HG02610 (cell line): ENCODE measurements around the gene PBX4.

Source experiments
- ATAC-seq: cut with Tn5 transposase; IDR thresholded peaks from one replicate; pipeline ENCODE4 v1.9.1; 2021; ENCODE audit warnings: mild to moderate bottlenecking, moderate library complexity; ENCODE audit not compliant: unreplicated experiment

Gene PBX4

DNA sequence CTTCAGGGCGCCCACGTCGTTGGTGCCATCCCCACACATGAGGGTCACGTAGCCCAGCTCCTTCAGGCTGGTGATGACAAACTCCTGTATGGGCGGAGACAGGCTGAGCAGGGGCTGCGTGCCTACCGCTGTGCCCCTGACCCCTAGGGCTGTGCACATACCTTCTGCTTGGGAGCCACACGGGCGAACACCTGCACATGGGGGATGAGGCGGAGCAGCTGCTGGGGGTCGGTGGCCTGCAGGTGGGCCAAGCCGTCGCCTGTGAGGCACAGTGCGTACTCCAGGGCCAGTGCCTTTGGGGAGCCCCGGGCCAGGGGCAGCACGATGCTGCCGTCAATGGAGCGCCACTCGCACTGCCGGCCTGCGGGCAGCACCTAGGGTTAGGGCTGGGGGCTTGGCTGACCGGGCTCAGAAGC, 31.1 kb upstream of the PBX4 start:
- no peak for ATAC-seq

DNA sequence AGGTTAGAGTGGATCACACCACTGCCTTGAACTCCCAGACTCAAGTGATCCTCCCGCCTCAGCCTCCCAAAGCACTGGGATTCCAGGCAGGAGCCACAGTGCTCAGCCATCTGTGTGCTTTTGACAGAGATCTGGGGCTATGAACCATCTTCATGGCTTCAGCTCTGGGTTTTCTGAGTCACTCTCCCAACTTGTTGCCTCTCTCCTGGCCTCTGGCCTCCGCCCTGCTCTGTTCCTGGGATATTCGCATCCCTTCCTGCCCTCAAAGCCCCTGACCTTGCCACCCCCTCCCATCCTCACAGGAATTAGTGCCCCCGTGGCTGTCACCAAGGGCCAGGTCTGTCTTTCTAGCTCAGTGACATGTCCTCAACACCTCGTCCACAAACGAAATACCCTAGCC, 30.7 kb upstream of the PBX4 start:
- ATAC-seq: no peak

DNA sequence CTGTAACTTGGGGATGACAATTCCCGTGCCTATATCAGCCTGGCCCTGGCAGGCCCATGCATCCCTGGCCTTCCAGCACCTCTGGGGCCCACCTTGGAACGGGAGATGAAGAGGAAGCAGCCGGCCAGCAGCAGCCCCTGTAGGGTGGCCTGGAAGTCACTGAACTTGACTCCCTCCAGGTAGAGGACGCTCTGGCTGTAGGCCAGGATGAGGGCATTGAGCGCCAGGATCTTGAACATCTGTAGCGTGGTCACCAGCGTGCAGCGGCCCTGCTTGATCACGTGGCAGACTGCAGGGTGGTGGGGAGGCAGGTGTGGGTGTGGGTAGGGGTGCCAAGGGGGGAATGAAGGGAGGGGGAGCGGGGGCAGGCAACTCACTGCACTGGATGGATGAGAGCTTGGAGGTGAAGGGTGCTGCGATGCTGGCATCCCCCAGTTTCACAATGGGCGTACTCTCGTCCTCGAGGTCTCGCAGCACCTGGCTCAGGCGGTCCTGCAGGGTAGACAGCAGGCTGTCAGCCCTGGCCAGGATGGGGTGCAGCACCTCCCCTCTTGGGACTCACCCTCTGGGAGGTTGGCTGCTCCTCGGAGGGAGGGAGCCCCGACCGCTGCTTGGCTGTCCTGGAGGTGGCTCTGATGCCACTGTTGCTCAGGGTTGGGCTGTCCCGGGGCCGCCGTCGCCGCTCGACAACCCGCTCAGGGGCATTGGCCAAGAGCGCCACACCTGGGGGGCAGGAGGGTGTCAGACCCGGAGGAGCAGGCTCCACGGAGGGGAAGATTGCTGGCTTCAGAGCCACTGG, 28.7 kb upstream of the PBX4 start:
- ATAC-seq: no peak

DNA sequence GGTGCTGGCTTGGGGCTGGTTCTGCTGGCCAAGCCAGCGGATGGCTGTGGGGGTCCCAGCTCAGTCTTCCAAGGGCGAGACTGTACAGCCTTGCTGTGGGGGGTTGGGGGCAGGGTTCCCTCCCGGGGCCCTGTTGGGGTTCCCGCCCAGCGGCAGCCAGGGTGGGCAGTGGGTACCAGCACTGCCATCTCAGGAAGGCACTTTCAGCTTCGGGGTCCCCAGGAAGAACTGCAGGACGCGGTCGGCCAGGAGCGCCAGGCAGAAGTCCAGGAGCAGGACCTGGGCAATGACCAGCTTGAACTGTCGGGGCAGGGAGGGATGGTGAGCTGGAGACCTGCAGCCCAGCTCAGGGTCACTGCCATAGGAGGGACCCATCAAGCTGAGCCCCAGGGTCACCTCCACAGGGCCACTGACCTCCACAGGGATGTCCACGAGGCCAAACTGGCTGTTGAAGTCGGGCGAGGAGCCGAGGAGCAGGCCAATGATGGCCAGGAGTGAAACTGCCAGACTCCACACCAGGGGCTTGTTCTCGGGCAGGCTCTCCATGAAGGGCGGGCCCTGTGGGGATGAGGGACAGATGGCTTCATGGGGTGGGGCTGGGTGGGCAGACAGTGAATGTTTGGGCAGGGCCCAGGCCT, 26.9 kb upstream of the PBX4 start:
- ATAC-seq: no peak

DNA sequence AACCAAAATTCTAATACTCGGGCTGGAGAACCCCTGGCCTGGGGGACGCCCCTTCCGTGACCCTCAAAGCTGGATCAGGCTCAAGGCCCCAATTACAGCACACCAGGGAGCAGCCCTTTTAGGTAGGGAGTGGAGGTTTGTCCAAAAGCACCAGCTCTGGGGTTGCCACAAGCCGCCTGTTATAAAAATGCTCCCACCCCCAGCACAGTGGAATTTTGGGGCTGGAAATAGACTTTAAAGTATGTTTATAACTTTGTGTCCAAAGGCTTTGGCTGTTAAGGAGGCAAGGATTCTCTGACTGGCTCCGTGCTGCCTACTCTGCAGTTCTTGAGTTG, 25.5 kb upstream of the PBX4 start:
- no peak for ATAC-seq

DNA sequence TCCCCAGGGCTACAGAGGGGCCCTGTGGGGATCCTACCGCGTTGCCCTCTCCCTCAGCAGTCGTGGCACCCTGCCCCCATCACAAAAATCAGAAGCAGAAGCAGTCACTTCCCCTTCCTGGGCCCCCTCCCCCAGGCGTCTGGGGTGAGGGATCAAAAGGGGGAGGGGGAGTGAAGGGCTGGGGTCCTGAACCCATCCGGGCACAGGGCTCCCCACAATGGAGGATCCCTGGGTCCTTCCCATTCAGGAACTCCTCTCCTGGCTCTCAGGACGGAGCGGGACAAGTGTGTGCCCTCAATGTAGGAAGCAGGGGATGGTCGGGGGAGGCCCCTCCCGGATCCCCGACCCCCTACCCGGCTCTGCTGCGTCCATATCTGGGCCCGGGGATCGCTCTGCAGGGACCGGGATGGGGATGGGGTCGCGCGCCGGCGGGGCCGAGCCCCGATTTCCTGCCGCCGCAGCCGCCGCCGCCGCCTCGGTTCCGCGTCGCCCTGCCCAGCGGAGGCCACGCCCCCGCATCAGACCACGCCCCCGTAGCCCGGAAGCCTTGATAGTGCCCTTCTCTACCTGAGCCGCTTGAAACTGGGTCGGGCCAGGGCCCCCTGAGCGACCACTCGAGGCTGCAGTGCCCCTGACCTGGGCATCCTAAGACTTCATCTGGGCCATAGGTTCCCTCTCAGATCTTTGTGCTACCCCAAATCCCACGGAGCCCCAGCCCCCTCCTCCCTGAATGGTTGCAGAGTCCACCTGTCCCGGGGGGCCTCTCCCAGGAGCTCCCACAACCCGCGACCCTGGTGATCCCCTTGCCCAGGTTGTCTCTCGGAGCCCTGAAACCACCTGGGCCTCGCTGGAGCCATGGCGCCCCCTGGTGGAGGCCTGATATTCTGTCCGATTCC, 24.9 kb upstream of the PBX4 start, which contains the start of gene GMIP:
Gene GMIP (minus strand): TSS at position 500 of the 896 bp plus-strand sequence. CDS start 128 bp downstream, at position 372.
- ATAC-seq: peak; percentile 66

DNA sequence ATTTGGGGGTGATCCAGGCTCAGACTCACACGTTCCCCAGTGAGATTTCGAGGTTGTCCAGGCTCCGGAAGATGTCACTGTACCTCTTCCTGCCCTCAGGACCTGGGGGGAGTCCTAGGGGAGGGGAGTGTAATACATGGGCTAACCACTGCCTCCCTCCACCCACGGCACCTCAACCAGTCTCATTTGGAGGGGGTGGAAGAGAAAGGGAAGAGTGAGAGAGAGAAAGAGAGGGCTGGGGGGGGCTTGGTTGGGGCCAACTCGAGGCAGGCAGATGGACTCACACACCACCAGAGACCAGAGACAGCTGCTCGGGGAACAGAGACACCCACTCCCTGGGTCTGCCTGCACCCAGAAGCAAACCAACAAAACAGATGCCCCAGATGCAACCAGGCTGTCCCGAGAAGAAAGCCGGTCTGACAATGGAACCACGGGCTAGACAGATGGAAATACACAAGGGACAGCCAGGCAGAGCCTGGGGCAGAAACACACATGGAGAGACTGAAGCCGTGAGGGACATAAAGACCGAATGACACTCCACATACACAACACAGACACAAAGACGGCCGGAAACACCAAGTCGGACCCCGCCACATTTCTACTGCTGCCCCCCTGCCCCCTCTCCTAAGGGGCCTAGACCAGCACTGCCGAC, 24.1 kb upstream of the PBX4 start:
- ATAC-seq: peak; percentile 18

DNA sequence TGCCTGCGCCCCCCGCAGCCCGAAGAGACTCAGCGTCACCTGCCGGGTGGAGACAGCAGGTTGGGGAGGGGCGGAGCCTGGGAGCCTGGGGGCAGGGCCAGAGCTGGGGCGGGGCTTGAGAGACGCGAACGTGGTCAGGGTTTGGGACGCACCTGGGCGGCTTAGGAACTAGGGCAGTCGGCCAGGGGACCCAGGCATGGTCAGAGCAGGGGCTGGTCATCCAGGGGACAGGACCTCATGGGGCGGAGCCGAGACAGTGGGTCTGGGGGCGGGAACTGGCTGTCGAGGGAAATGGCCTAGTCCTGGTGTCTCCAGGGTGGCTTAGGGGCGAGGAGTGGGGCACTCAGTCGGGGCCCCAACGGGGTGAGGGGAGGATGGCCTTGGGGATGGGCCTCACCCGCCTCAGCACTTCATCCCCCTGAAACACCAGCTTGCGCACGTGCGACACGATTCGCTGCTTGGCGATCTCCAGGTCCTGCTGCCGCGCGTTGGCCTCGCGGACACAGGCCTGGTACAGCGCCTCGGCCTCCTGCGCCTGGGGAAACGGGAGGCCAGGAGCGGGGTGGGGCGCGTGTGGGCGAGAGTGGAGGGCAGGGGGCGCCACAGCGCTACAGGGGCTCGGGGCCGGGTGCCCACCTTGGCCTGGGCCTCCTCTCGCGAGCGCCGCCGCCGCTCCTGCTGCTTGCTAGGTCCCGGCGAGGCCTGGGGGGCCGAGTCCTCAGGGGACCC, 19.2 kb upstream of the PBX4 start:
- no peak for ATAC-seq

DNA sequence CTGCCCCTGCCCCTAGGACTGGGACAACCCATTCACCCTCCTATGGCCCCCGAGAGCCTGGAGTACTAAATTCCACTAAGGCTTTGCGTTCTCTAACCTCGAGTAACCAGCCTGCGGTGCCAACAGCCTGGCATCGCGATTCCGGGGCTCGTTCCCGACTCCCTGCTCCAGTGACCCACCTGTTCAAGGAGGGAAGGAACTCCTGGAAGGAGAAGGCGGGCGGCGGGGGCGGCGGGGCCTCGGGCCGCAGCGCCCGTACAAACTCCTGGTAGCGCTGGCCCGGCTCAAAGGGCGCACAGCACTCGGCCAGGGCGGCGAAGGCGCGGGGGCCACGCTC, 18.7 kb upstream of the PBX4 start:
- ATAC-seq: no peak

DNA sequence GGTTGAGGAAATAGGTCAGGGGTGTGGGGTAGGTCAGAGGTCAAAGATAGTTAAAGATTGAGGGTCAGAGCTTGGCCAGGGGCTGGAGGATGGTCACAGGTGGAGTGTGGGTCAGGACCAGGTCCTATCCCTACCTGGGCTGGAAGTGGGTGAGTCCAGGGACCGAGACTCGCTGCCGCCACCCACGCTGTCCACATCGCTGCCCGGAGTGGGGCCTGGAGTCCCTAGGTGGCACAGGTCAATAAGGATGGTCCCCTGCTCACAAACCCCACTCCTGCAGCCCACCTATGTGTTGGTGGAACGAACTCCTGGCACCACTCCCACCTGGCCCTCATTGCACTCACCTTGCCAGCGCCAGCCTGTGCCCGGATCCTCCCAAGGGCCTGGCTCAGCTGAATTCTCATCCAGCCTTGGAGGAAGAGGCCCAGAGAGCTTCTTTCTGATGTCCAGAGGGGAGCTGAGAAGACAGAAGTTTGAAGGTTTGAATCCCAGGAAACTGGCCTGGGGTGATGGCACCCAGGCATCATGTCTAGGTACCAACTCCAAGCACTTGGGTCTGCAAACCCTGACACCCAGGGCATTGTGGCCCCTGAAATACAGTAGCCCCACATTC, 18.2 kb upstream of the PBX4 start:
- ATAC-seq: no peak

DNA sequence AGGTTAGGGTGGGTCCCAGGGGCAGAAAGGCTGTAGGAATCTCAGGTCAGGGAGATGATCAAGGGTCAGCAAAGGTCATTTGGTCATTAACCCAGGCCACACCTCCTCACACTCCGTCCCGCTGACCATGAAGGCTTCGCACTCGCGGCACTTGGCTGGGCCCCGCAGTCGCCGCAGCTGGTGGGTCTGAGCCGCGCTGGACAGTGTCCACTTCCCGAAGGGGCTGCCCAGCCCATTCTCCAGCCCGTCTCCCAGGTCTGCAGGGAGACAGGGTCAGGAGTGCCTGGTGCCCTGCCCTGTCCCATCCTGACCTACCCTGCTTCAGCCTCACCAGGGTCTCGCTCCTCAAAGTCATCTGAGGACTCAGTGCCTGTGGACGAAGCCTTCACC, 16.8 kb upstream of the PBX4 start:
- ATAC-seq: no peak

DNA sequence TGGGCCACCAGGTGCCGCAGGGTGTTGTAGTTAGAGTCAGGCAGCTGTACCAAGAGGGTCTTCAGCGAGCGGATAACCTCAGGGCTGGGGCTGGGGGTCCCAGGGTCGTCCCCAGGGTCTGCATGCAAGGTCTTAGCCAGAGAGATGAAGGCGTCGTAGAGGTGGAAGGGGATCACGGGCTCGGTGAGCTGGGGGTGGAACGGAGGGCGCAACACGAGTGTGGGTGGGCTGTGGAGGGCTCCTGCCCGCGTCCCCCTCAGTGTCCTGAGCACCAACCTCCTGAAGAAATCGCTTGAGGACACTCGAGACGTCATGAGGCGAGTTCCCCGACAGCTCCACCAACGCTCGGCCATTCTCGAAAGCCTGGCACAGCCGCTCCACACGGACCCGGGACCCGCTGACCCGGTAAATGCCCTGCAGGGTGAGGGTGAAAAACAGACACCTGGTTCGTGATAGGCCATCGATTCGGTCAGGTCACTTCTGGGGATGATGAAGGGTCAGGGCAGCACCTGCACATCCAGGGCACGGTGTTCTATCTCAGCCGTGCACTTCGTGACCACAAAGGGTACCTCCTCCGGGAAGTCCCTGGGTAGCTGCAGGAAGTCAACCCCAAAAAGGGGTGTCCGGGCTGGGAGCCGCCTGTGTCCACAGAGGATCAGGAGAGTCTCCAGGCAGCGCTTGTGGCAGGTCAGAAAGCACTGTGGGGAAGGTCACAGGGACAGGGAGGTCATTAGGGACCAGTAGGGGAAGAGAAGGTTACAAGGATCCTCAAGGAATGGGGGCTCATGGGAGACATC, 16.2 kb upstream of the PBX4 start:
- no peak for ATAC-seq

DNA sequence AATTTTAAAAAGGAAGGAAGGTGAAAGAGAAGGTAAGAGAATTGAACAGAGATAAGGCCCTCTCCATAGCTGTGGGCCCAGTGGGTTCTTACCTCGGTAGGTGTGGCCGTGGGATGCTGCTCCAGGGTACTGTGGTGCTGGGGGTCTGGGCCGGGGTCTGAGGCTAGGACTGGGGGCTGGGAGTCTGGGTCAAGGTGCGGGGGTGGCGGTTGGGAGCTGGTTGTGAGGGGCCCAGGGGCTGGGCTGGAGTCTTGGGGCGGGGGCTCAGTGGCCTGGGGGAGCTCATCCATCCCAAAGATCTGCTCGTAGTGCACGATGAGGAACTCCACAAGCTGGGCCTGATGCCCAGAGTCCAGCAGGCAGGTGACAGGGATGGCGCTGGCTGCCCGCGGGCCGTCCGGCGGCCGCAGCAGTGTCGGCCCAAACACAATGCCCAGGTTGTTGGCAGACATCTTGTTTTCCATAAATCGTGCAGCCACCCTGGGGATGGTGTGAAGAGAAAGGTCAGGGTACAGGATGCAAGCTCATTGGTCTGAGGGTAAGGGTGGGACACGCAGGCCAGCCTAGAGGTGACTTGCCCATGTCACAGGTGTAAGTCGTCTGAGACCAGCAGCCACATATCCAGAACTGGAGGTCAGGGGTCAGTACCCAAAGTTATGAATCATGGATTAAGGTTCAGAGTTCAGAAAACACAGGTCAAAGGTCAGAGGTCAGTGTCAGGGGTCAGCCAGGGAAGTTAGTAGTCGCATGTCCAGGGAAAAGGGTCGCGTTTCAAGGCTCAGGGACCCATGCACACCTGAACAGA, 15.4 kb upstream of the PBX4 start:
- ATAC-seq: no peak

DNA sequence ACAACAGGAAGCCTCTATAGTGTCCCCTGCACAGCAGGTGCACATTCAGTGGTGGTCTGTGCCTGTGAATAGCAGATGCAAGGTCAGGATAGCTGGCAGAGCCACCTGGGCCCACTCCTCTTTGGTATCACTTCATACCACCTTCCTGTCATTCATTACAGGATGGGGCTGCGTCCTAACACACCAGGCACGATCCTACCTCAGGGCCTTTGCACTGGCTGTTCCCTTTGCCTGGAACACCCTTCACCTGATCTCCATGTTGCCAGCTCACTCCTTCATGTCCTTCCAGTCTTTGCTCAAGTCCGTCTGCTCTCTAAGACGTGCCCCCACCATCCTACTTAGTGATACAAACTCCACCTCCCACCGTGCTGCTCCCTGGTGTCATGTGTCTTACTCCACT, 14.2 kb upstream of the PBX4 start:
- no peak for ATAC-seq

DNA sequence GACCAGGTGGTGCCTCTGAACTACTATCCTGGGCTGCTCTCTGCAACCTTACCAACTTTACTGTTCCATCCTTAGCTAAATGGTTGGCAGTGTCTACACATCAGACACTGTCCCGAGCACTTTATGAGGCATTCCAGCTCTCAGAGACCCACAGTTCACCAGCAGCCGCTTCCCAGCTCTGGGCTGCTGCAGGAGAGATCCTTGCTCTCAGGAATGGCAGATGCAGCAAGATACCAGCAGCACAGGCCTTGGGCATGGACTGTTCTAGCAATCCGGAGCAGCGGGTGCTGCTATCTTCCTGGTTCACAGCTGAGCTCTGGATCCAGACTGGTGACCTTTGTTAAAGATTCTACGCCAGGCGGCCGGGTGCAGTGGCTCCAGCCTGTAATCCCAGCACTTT, 12.9 kb upstream of the PBX4 start:
- no peak for ATAC-seq

DNA sequence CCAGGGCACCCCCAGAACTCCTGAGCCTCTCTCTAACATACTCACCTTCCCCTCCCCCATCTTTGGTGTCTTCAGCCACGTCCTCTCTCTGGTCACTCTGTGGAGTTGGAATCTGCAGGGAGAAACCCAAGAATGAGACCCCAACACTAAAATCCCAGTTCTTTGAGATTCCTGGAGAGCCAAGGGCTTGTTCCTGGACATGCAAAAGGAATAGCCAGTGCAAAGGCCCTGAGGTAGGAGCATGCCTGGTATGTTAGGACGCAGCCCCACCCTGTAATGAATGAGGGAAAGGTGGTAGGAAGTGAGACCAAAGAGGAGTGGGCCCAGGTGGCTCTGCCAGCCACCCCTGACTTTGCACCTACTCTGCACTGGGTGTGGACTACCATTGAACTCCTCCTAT, 11.9 kb upstream of the PBX4 start:
- ATAC-seq: no peak

DNA sequence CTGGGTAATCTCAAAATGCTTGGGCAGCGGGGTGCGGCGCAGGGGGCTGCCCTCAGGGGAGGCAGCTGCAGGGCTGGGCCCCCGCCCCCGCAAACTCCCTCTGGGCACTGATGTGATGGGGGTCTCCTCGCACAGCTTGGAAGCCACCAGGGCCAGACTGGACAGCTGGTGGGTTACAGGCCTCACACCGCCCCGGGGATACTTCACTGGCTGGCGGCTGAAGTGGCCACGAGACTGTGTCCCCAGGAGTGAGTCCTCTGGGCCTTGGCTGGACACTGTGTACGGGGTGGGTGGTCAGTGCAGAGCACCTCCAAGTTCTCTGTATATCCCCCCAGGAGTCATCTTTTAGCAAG, 11.6 kb upstream of the PBX4 start:
- no peak for ATAC-seq

DNA sequence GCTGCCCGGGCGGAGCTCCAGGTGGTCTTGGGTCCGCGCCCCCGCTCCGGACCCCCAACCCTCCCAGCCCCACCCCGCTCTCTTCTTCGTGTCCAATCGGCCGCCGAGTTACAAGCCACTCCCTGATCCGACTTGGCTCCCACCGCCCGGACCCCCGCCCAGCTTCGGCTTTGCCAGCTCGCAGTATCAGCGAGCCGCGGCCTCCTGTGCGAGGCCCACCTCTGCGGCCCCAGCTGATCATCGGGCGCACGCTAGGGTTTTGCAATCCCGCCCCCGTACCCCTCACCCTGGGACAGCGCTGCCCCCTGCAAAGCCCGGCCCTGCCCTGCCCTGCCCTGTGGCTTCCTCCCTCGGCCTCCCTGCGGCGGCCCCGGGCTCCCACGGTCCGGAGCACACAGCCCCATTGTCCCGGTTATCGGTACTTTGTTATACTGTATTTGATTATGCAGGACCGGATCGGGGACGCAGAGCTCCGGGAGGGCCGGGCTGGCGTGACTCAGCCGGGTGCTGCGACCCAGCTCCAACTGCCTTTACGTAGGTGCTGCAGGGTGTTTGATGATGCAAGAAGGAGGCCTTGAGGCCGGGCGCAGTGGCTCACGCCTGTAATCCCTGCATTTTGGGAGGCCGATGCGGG, 10.1 kb upstream of the PBX4 start:
- ATAC-seq: peak; percentile 5
